GM18909 (cell line): ENCODE data around the gene SERPINA1.
A peak's percentile ranks its signal among the peaks of the same experiment; 100 is the strongest.
"Not testable (repeated sequence)": the region's sequence is repeated elsewhere in the genome, so short reads cannot be mapped to it uniquely, and the experiment has no call there.

Experiments
- ATAC-seq: cut with Tn5 transposase; IDR thresholded peaks from one replicate; pipeline ENCODE4 v1.9.1; 2021; ENCODE audit warnings: mild to moderate bottlenecking; ENCODE audit not compliant: unreplicated experiment, poor library complexity

SERPINA1 gene

DNA sequence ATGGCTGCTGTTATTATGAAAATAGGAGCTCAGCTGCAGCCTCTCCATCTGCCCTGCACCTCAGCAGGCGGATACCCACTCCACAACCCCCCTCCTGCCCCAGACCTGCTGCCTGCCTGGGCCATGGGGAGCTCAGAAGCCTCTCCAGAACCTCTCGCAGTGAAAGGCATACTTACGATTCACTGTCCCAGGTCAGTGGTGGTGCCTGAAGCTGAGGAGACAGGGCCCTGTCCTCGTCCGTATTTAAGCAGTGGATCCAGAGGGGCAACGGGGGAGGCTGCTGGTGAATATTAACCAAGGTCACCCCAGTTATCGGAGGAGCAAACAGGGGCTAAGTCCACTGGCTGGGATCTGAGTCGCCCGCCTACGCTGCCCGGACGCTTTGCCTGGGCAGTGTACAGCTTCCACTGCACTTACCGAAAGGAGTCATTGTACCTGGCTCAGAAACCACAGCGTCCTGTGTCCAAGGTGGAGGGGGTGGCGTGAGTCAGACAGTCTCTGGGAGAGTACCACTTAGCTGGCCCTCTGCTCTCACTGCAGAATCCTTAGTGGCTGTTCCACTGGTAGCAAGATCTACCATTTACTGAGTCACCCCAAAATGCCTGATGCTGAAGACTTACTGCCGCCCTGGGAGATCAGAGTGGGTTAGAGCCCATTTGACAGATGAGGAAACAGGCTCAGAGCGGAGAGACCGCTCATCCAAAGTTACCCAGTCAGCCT lies at the start of gene SERPINA1:
Gene SERPINA1 (minus strand): TSS at position 219 of the 720 bp plus-strand sequence. CDS start 5,365 bp downstream, outside the sequence.
- no peak for ATAC-seq

DNA sequence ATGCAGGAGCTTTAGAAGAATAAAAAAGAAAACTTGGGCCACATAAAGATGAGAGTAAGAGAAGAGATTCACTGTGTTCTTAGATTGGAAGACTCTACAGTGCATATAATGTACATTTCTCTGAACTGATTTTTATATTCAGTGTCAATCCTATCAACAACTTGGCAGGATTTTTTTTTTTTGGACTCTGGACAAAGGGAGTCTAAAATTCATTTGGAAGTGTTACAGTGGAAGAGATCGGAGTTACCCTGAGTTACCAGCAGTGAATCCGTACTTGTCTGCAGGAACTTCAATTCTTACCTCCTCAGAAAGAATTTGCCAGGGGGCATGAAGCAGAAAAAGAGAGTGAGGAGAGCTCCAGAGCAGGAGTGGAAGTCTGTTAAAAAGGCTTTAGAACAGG lies 40.2 kb upstream of the SERPINA1 start:
- no peak for ATAC-seq

DNA sequence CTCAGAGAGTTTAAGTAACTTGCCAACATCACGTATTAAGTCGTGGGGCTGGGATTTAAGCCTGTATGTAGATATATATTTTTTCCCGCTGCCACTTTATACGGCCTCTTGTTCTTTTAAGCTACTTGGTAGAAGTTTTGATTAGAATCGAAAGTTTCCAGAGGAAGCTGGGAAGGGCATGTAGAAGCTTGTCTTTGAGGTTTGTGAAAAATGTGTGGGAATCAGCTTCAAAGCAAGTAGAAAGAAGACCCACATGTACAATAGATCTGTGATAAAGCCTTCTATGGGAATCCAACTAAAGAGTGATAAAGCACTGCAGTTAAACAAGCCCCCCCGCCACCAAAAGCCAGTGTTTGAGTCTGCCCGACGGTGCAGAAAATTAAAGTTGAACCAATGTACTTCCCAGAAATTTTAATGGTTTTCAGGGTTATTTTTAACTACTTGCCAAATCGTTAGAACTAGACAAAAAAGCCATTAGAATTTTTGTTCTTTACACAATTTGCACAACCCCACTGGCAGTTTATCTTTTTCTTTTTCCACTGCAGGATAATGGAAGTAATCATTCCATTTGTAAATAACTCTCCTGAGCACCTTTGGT lies 38.7 kb upstream of the SERPINA1 start:
- ATAC-seq = no peak

DNA sequence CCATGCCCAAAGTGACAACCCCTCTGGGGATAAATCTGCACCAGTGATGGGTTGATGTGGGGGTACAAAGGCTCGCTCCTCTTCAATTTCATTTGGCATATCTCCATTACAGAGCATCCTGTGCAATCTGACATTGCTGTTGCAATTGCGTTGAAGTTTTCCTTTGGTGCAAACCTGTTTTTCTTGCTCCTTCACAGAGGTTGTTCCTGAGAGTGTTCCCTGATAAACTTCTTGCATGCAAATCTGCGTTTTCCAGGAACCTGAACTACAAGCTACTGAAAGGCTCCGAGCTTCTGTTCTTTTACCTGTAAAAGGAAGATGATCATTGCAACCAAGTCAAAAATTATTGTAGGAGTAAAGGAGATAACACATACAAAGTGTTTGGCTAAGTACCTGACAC lies 38.1 kb upstream of the SERPINA1 start:
- ATAC-seq = no peak

DNA sequence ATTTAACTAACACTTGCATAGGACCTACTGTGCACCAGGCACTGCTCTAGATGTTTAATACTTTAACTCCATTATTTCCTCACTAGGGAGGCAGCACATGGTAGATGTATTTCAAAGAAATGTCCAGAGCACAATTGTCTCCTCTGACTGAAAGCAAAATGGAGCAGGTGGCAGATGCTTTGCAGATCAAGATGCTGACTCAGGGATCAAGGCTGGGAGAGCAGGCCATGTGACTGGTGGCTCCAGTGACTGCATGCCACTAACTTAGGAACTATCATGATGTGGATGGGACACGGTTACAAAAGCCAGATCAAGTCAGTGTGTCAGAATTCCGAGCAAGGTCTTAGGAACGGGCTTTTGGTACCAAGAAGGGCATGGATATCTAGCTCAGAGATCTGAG lies 36.0 kb upstream of the SERPINA1 start:
- no peak for ATAC-seq

DNA sequence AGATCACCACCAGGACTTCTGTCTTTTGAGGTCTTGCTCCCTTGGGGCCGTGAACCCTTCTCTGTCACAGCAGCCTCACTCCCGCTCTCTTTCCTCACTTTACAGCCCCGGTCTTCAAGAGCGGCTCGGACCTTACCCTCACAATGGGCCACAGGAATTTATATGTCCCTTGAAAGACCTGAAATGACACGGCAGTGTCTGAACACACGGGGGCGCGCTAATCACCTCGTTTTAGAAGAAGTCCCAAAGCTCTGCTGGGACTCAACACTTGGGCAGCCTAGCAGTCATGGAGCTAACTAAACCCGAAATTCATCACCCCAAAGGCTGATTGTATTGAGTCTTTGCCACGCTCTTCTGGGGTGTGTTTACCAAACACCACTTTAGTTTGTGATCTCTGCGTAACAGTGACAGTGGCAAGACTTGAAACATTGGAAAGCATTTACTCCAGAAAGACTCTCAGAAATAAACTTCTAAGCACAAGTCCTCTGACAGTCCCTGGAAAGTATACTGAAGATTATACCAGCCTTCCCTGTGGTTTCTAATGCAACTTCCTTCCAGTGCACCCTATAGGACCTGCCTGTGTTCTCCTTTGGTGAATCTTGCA lies 35.2 kb upstream of the SERPINA1 start:
- peak; percentile 65 for ATAC-seq

DNA sequence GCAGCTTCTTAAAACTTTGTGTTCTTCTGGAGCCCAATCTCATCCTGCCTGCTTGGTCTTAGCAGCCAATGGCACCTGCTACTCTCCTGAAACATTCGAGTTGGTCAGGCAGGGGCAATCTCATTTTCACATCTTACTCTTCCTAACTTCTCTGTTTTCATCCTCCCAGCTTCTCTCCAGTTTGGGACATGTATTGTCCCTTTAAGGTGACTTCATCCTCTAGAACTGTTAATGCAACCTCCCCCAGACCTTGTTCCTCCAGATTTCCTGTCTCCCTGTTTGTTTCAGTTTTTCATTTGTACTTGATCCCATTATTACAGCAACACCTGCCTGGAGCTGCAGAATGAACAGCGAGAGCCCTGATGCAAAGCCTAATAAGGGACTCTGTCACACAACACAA lies 32.9 kb upstream of the SERPINA1 start:
- ATAC-seq = no peak

DNA sequence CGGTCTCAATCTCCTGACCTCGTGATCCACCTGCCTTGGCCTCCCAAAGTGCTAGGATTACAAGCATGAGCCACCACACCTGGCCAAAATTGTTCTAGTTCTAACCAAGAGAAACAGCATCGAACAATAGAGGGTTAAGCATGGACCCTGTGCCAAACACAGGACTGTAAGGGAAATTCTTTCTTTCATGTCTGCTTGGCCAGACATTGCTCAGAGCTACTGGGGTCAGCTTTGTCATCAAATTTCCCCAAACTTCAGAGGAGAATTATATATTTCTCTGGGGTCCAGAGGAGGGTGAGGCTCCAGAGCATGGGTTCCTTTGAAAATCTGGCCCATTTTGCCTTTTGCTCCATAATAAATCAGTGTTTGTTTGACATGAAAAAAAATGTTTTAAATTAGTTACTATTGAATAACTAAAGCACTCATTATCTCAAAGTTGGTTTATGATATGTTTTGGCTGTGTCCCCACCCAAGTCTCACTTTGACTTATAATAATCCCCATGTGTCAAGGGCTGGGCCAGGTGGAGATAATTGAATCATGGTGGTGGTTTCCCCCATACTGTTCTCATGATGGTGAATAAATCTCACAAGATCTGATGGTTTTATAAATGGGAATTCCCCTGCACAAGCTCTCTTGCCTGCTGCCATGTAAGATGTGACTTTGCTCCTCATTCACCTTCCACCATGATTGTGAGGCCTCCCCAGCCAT lies 29.2 kb upstream of the SERPINA1 start:
- not testable (repeated sequence) for ATAC-seq

DNA sequence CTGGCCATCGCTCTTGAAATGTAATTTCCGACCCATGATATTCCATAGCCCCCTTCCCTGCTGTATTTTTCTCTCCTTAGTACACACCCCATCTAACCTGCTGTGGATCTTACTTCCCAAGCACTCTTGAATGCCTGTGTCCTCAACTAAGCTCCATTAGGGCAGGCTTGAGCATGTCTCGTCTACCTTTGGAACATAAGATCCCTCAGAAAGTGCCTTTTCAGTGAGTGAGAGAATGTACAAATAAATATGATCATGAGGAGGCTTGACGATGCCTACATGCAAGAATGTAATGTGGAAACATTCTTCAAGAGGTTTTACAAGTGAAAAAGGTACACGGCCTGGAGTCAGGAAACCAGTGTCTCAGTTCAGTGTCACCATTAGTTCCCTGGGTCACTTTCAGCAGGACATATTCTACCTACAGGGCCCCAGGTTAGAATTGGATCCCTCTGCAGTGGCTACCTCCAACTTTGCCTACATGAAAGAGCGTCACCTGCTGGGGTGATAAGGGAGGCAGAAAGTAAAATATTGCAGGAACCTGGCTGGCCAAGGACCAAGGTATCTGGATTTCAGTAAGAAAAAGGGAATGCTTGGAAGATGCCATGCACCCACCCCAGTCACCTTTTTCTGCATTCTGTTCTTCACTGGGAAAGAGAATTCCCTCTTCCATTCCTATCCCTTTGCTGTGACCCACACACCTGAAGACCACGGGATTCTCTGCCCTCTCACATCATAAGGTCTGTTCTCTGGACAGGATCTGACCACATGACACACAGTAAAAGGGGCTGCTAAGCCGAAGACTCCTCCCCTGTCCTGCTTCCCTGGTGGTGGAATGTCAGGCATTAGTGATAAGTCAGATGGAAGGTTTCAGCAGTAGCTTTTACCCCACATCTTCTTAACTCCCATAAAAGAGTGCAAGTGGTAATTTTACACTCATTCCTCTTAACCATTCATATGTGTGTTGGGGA lies 24.6 kb upstream of the SERPINA1 start:
- no peak for ATAC-seq

DNA sequence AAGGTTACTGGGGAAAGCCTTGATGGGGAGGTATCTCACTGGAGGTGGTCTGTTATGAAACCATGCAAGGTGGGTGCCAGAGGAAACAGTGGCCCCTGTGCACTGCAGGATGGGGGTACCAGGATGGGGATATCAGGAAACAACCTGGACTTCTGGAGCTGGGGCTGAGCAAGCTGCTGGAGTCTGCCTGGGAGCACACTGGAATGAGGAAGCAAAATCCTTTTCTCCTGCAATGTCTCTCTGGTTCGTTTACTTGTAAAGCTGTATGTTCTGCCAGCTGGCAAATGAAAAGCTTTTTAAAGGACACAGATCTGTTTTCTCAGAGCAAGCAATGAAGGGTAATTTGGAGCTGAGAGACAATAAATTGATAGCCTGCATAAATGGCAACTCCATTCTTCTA lies 23.2 kb upstream of the SERPINA1 start:
- ATAC-seq = no peak

DNA sequence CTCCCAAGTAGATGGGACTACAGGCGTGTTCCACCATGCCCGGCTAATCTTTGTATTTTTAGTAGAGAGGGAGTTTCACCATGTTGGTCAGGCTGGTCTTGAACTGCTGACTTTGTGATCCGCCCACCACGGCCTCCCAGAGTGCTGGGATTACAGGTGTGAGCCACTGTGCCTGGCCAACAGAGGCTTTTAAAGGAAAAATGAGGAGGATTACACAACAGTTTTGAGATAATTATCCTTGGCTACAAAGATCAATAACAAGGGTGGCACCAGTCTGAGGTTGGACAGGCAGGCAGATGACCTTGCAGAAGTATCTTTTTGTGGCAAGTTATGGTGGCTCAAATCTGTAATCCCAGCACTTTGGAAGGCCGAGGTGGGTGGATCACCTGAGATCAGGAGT lies 21.0 kb upstream of the SERPINA1 start:
- ATAC-seq = not testable (repeated sequence)

DNA sequence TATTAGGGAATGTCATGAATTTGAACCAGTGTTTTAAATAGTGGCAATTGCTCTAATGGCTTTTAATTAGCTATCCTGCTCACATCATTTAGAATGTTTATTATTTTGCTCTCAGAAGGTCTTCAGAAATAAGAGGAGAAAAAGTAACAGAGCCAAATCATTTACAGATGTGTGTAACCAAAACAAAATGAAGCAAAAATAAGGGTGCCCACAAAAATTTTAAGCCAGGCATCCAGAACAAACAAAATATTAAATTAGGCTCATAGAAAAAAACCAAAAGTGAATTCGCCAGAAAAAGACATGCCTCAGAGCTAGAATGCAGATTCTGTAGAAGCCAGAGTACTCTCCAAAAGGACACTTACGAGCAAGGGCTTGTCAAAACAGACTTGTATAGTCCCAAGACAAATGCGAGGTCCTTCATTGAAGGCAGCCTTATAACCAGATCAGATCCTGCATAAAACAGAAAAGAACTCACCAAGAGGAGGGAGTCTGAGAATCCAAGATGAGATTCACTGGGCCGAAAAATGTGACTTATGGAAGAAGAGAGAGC lies 20.2 kb upstream of the SERPINA1 start:
- ATAC-seq = no peak

DNA sequence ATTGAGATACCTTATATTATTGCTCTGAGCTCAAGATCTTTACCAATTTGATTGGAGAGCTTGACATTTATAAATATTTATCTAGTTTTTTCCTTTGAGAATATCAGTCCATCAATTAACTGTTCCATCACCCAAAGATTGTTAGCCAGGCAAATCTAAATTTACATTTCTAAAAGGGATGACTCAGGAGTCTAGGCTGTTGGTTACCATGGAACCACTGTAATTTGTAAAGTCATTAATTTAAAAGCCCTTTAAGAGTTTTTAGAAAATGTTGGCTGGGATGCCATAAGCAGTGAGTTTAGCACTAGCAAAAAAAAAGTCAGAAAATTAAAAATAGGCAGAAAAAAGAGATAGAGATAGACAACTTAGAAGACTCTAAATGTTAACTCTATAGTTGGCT lies 19.5 kb upstream of the SERPINA1 start:
- ATAC-seq = no peak

DNA sequence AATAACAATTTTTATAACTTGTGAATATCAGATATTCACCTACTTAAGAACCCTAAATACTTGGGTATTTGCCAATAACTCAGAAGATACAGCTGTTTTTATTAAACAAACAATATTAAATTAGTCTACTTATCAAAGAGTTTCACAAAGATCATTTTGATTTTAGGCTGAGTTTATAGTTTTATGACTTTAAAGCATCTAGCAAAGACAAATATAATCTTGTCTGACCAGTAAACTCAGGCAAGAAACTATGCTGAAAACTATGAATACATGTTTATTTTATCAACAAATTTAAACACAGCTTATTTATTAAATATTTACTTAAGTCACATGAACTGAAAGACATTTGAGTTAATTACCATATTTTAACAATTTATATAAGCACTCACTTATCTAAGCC lies 18.5 kb upstream of the SERPINA1 start:
- no peak for ATAC-seq

DNA sequence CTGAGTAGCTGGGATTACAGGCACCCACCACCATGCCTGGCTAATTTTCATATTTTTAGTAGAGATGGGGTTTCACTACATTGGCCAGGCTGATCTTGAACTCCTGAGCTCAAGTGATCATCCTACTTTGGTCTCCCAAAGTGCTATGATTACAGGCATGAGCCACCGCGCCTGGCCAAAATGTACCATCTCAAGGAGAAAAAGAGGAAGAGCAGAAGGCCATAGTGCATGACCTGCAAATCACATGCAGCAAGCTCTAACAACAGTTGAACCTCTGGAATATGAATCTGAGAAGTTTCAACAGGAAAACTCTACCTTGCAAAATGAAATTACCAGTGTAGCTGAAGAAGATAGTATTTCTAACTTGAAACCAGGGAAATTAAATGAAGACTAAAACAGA lies 17.1 kb upstream of the SERPINA1 start:
- ATAC-seq = no peak

DNA sequence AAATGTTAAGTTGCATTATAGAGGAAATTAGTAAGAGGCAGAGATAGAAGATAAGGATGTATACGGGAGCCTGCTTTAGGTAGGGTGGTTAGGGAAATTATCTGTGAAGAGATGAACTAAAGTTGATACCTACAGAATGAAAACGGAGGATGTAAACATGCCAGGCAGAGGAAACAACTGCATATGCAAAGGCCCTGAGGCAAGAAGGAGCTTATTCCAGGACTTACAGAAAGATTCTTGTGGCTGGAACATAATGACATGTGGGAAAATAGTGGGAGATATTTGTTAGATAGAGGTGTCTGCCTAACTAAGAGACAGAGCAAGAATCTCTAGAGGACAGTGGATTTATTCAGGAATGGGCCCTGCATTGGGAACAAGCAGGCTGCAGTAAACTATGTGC lies 16.2 kb upstream of the SERPINA1 start:
- ATAC-seq = no peak

DNA sequence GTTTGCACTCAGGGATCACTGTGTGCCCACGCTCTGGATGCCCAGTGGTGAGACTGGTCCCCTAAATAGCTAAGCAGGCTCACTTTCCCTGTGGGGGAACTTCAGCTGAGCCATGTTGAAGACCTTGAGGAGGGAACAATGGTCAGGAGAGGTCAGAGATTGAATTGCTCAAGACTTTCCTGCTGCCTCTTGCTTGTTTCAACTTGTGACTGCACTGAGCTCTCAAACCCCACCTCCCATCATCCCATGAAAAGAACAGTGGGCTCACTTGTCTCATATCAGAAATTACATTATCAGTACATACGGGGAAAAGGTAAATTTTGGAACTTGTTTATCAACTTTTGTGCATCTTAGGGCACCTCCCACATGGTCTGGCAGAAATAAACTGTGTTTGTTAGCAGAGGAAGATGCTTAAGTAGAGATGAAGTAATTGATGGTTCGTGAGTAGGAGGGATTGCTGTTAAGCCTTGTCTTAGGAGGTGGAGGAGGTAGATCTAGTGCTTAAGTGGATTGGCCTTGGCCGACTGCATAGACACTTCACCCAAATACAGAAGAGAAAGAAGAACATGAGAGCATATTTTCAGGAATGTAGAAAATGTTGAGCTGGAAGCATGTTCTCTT lies 15.0 kb upstream of the SERPINA1 start:
- no peak for ATAC-seq

DNA sequence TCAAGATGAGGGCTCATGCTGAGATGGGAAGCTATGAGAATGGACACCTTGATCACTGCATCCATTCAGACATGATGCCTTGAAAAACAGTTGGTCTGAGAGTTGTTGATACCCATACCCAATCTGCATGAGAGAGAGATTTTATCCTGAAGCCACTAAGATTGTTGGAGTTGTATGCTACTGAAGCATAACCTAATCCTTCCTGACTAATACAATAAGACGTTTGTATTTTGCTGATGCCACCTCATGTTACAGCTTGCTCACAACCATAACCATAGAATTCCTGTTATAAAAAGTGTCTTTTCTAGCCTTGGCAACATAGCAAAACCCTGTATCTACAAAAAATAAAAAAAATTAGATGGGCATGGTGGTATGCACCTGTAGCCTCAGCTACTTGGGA lies 12.7 kb upstream of the SERPINA1 start:
- no peak for ATAC-seq

DNA sequence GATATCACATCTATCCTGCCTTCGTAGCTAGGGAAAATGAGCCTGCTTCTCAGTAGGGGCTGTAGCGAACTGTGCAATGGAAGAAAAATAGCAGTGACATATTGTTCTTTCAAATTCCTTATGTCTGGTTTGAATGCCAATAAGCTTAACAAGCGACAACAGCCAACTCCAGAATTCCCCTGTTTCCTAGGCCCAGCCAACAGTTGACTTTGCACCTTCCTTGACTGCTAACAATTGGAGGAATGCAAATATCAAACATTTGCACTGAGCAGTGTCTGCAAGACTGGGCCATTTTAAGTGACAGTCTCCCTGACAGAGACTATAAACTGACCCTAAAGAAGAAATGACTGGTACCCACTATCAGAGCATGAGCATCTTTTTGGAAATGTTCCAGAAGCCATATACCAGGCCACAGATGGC lies 12.0 kb upstream of the SERPINA1 start:
- ATAC-seq = no peak
